ENCODE measurements around the gene MYORG. TPM values are rescaled to one million over a fixed set of nuclear protein-coding genes. Genes with fewer than 3 reads are reported as not detected.

Gene MYORG
- total RNA-seq, 6 experiments from 2014 or later, result 27.1 to 73.6 (median 36.0) TPM

- Histone ChIP-seq H3K4me1 (peaks cover 0 to 78% (median 27%) of the 10 kb centered on the region in 4 donors), H3K27me3 (no peaks in the 10 kb centered on the region), H3K27ac (peak overlapping the region in 2 of 3 donors; percentile 82 to 85), H3K36me3 (no peaks in the 10 kb centered on the region), H3K9me3 (no peaks in the 10 kb centered on the region), H3K4me3 (no peak overlapping the region)
- ATAC-seq (no peak), DNase-seq (no peak)
- no peak for TF ChIP-seq POLR2A (IDR thresholded peaks at IDR 0.05)
- no peak for TF ChIP-seq CTCF (IDR thresholded peaks at IDR 0.05)
- intact Hi-C loops (cut with DNase I), result no loop called here
These were observed 28.9 kb downstream of the MYORG start for GRCh38 chr9:34347800-34348158.

- Histone ChIP-seq H3K4me1 (peaks cover 0 to 84% (median 27%) of the 10 kb centered on the region in 4 donors), H3K4me3 (no peak overlapping the region), H3K27ac (peak overlapping the region in 2 of 3 donors; percentile 82 to 85), H3K36me3 (no peaks in the 10 kb centered on the region), H3K9me3 (no peaks in the 10 kb centered on the region), H3K27me3 (no peaks in the 10 kb centered on the region)
- DNase-seq (peak; percentile 29 to 91 (median 88)), ATAC-seq (peak; percentile 63 to 75 (median 68))
- intact Hi-C loops (cut with DNase I), result no loop called here
- WGBS (ENCODE audit: insufficient coverage, low coverage, low lambda C conversion rate, missing lambda C conversion rate), result 38% methylated on average over 11 of the region's 15 CpGs
- TF ChIP-seq CTCF (IDR thresholded peaks at IDR 0.05), result no peak
- no peak for TF ChIP-seq POLR2A (IDR thresholded peaks at IDR 0.05)
These were observed 29.6 kb downstream of the MYORG start for GRCh38 chr9:34346873-34347799.

GRCh38 chr9:34343605-34344004 lies 33.1 kb downstream of the MYORG start:
- no peak for TF ChIP-seq POLR2A (IDR thresholded peaks at IDR 0.05)
- no peak for TF ChIP-seq CTCF (IDR thresholded peaks at IDR 0.05)
- peaks cover 0 to 72% (median 28%) of the 10 kb centered on the region in 4 donors for H3K4me1 ChIP-seq
- no peak overlapping the region for H3K4me3 ChIP-seq
- H3K27me3 ChIP-seq, result no peaks in the 10 kb centered on the region
- DNase-seq (no peak), ATAC-seq (peak in 1 of 4 donors; percentile 1)
- 40% methylated on average over 1 of the region's 1 CpG for WGBS (ENCODE audit: insufficient coverage, low coverage, low lambda C conversion rate, missing lambda C conversion rate)
- intact Hi-C loops (cut with DNase I), result no loop called here
- peaks cover 0 to 14% (median 3%) of the 10 kb centered on the region in 4 donors for H3K36me3 ChIP-seq
- H3K27ac ChIP-seq, result peak overlapping the region in 2 of 3 donors; percentile 71 to 87
- no peaks in the 10 kb centered on the region for H3K9me3 ChIP-seq

- peaks cover 0 to 14% (median 3%) of the 10 kb centered on the region in 4 donors for H3K36me3 ChIP-seq
These were observed 33.6 kb downstream of the MYORG start for GRCh38 chr9:34343090-34343489.

More at GRCh38 chr9:34343090-34343489, 33.6 kb downstream of the MYORG start:
- intact Hi-C loops (cut with DNase I), result no loop called here
- Histone ChIP-seq H3K9me3 (no peaks in the 10 kb centered on the region), H3K4me3 (no peak overlapping the region), H3K27me3 (no peaks in the 10 kb centered on the region), H3K27ac (peak overlapping the region; percentile 22 to 87 (median 71)), H3K4me1 (peaks cover 0 to 72% (median 28%) of the 10 kb centered on the region in 4 donors)
- ATAC-seq (peak; percentile 47 to 65 (median 52)), DNase-seq (peak; percentile 50 to 93 (median 88))
- no peak for TF ChIP-seq CTCF (IDR thresholded peaks at IDR 0.05)
- TF ChIP-seq POLR2A (IDR thresholded peaks at IDR 0.05), result no peak
- WGBS (ENCODE audit: insufficient coverage, low coverage, low lambda C conversion rate, missing lambda C conversion rate), result 12% methylated on average over 3 of the region's 5 CpGs

Data from right lobe of liver (tissue), 6 donors.